Activated naive CD4-positive, alpha-beta T cell treated with anti-CD3 and anti-CD28 coated beads, Interleukin-2, amount 50 U/mL, for 24 hours (primary cell): ENCODE measurements around the gene SIK2.

Experiments used
- H3K27ac Mint-ChIP-seq: one replicate; pipeline ENCODE4 v1.8.0; 2021; ENCODE audit warnings: mild to moderate bottlenecking, mixed read lengths
- H3K27me3 Mint-ChIP-seq: one replicate; pipeline ENCODE4 v1.8.0; 2021; ENCODE audit warnings: mixed read lengths
- H3K36me3 Mint-ChIP-seq: one replicate; pipeline ENCODE4 v1.8.0; 2021; ENCODE audit warnings: mixed read lengths
- H3K4me1 Mint-ChIP-seq: one replicate; pipeline ENCODE4 v1.8.0; 2021; ENCODE audit warnings: mixed read lengths
- H3K4me3 Mint-ChIP-seq: one replicate; pipeline ENCODE4 v1.8.0; 2021; ENCODE audit warnings: mild to moderate bottlenecking, mixed read lengths
- H3K9me3 Mint-ChIP-seq: one replicate; pipeline ENCODE4 v1.8.0; 2021; ENCODE audit warnings: mixed read lengths

SIK2 gene

GRCh38 chr11:111572581-111572980 is 29.7 kb upstream of the SIK2 start:
- H3K27ac Mint-ChIP-seq: no peak overlapping the region
- no peaks in the 10 kb centered on the region for H3K36me3 Mint-ChIP-seq
- H3K9me3 Mint-ChIP-seq: no peaks in the 10 kb centered on the region
- H3K4me3 Mint-ChIP-seq: no peak overlapping the region
- H3K27me3 Mint-ChIP-seq: peaks cover 1% of the 10 kb centered on the region
- no peaks in the 10 kb centered on the region for H3K4me1 Mint-ChIP-seq

- no peaks in the 10 kb centered on the region for H3K4me1 Mint-ChIP-seq
- peaks cover 1% of the 10 kb centered on the region for H3K27me3 Mint-ChIP-seq
- H3K36me3 Mint-ChIP-seq: no peaks in the 10 kb centered on the region
- H3K4me3 Mint-ChIP-seq: no peak overlapping the region
- H3K27ac Mint-ChIP-seq: no peak overlapping the region
- H3K9me3 Mint-ChIP-seq: no peaks in the 10 kb centered on the region
Observed at GRCh38 chr11:111573821-111574249, 28.4 kb upstream of the SIK2 start.

GRCh38 chr11:111574373-111575225 is 27.6 kb upstream of the SIK2 start:
- H3K4me3 Mint-ChIP-seq: peak overlapping the region; percentile 53
- H3K36me3 Mint-ChIP-seq: no peaks in the 10 kb centered on the region
- no peaks in the 10 kb centered on the region for H3K4me1 Mint-ChIP-seq
- no peak overlapping the region for H3K27ac Mint-ChIP-seq
- no peaks in the 10 kb centered on the region for H3K9me3 Mint-ChIP-seq
- H3K27me3 Mint-ChIP-seq: peaks cover 1% of the 10 kb centered on the region

- no peaks in the 10 kb centered on the region for H3K9me3 Mint-ChIP-seq
- no peak overlapping the region for H3K4me3 Mint-ChIP-seq
- no peaks in the 10 kb centered on the region for H3K36me3 Mint-ChIP-seq
- H3K4me1 Mint-ChIP-seq: no peaks in the 10 kb centered on the region
- H3K27ac Mint-ChIP-seq: no peak overlapping the region
- H3K27me3 Mint-ChIP-seq: peaks cover 1% of the 10 kb centered on the region
Observed at GRCh38 chr11:111575740-111576139, 26.5 kb upstream of the SIK2 start.

- no peaks in the 10 kb centered on the region for H3K36me3 Mint-ChIP-seq
- no peak overlapping the region for H3K27ac Mint-ChIP-seq
- no peaks in the 10 kb centered on the region for H3K4me1 Mint-ChIP-seq
- H3K9me3 Mint-ChIP-seq: no peaks in the 10 kb centered on the region
- no peak overlapping the region for H3K4me3 Mint-ChIP-seq
- H3K27me3 Mint-ChIP-seq: no peaks in the 10 kb centered on the region
Observed at GRCh38 chr11:111577821-111578220, 24.4 kb upstream of the SIK2 start.

- H3K27ac Mint-ChIP-seq: no peak overlapping the region
- no peaks in the 10 kb centered on the region for H3K27me3 Mint-ChIP-seq
- peaks cover 1% of the 10 kb centered on the region for H3K4me1 Mint-ChIP-seq
- no peaks in the 10 kb centered on the region for H3K36me3 Mint-ChIP-seq
- no peaks in the 10 kb centered on the region for H3K9me3 Mint-ChIP-seq
- H3K4me3 Mint-ChIP-seq: no peak overlapping the region
Observed at GRCh38 chr11:111581341-111581740, 20.9 kb upstream of the SIK2 start.

- Mint-ChIP-seq H3K9me3 (no peaks in the 10 kb centered on the region), H3K27me3 (no peaks in the 10 kb centered on the region), H3K27ac (no peak overlapping the region), H3K4me3 (no peak overlapping the region), H3K36me3 (no peaks in the 10 kb centered on the region), H3K4me1 (peaks cover 4% of the 10 kb centered on the region)
Observed at GRCh38 chr11:111582163-111582562, 20.1 kb upstream of the SIK2 start.

GRCh38 chr11:111582881-111583280 is 19.4 kb upstream of the SIK2 start:
- no peaks in the 10 kb centered on the region for H3K9me3 Mint-ChIP-seq
- no peaks in the 10 kb centered on the region for H3K27me3 Mint-ChIP-seq
- H3K36me3 Mint-ChIP-seq: no peaks in the 10 kb centered on the region
- no peak overlapping the region for H3K4me3 Mint-ChIP-seq
- peaks cover 4% of the 10 kb centered on the region for H3K4me1 Mint-ChIP-seq
- H3K27ac Mint-ChIP-seq: no peak overlapping the region

GRCh38 chr11:111585371-111585770 is 16.9 kb upstream of the SIK2 start:
- no peak overlapping the region for H3K27ac Mint-ChIP-seq
- H3K9me3 Mint-ChIP-seq: no peaks in the 10 kb centered on the region
- no peaks in the 10 kb centered on the region for H3K36me3 Mint-ChIP-seq
- H3K27me3 Mint-ChIP-seq: peaks cover 1% of the 10 kb centered on the region
- H3K4me1 Mint-ChIP-seq: peaks cover 4% of the 10 kb centered on the region
- no peak overlapping the region for H3K4me3 Mint-ChIP-seq

- Mint-ChIP-seq H3K27ac (no peak overlapping the region), H3K9me3 (no peaks in the 10 kb centered on the region), H3K36me3 (no peaks in the 10 kb centered on the region), H3K27me3 (peaks cover 1% of the 10 kb centered on the region), H3K4me1 (peaks cover 4% of the 10 kb centered on the region), H3K4me3 (no peak overlapping the region)
Observed at GRCh38 chr11:111586388-111586831, 15.8 kb upstream of the SIK2 start.

- Mint-ChIP-seq H3K36me3 (no peaks in the 10 kb centered on the region), H3K4me3 (no peak overlapping the region), H3K27ac (no peak overlapping the region), H3K27me3 (peaks cover 1% of the 10 kb centered on the region), H3K4me1 (peaks cover 4% of the 10 kb centered on the region), H3K9me3 (no peaks in the 10 kb centered on the region)
Observed at GRCh38 chr11:111589114-111589513, 13.1 kb upstream of the SIK2 start.

GRCh38 chr11:111589886-111590499 is 12.3 kb upstream of the SIK2 start:
- no peaks in the 10 kb centered on the region for H3K9me3 Mint-ChIP-seq
- H3K27me3 Mint-ChIP-seq: peaks cover 1% of the 10 kb centered on the region
- no peak overlapping the region for H3K27ac Mint-ChIP-seq
- peaks cover 4% of the 10 kb centered on the region for H3K4me1 Mint-ChIP-seq
- H3K36me3 Mint-ChIP-seq: no peaks in the 10 kb centered on the region
- H3K4me3 Mint-ChIP-seq: no peak overlapping the region

- Mint-ChIP-seq H3K27me3 (peaks cover 3% of the 10 kb centered on the region), H3K4me1 (peaks cover 2% of the 10 kb centered on the region), H3K9me3 (no peaks in the 10 kb centered on the region), H3K27ac (no peak overlapping the region), H3K4me3 (no peak overlapping the region), H3K36me3 (no peaks in the 10 kb centered on the region)
Observed at GRCh38 chr11:111591187-111591960, 10.9 kb upstream of the SIK2 start.

GRCh38 chr11:111592491-111592890 is 9.8 kb upstream of the SIK2 start:
- H3K4me1 Mint-ChIP-seq: no peaks in the 10 kb centered on the region
- peaks cover 3% of the 10 kb centered on the region for H3K27me3 Mint-ChIP-seq
- no peaks in the 10 kb centered on the region for H3K36me3 Mint-ChIP-seq
- no peaks in the 10 kb centered on the region for H3K9me3 Mint-ChIP-seq
- H3K4me3 Mint-ChIP-seq: no peak overlapping the region
- H3K27ac Mint-ChIP-seq: no peak overlapping the region

- Mint-ChIP-seq H3K27ac (no peak overlapping the region), H3K4me1 (peaks cover 2% of the 10 kb centered on the region), H3K27me3 (peaks cover 2% of the 10 kb centered on the region), H3K4me3 (no peak overlapping the region), H3K36me3 (no peaks in the 10 kb centered on the region), H3K9me3 (no peaks in the 10 kb centered on the region)
Observed at GRCh38 chr11:111596319-111596718, 5.9 kb upstream of the SIK2 start.

- Mint-ChIP-seq H3K36me3 (no peaks in the 10 kb centered on the region), H3K27me3 (peaks cover 2% of the 10 kb centered on the region), H3K27ac (no peak overlapping the region), H3K9me3 (no peaks in the 10 kb centered on the region), H3K4me1 (peaks cover 9% of the 10 kb centered on the region), H3K4me3 (no peak overlapping the region)
Observed at GRCh38 chr11:111598148-111598547, 4.1 kb upstream of the SIK2 start.
